Neural progenitor cell (in vitro differentiated cells): Measurements from ENCODE around the gene TNF.

Experiments used
- EZH2 ChIP-seq: fragments of 200-600 bp; sonication (generic); IDR thresholded peaks from 2 replicates; pipeline ENCODE4 v1.6.1; 2017; ENCODE audit warnings: antibody characterized with exemption, mild to moderate bottlenecking, moderate library complexity
- EZH2phosphoT487 ChIP-seq: fragments of 200-600 bp; sonication (generic); IDR thresholded peaks from 2 replicates; pipeline ENCODE4 v1.6.1; 2017; ENCODE audit warnings: antibody characterized with exemption
- TF ChIP-seq, protein P1 (sequence below): fragments of 200-600 bp; sonication (generic); IDR thresholded peaks from 2 replicates; pipeline ENCODE4 v1.5.1; 2017; ENCODE audit warnings: antibody characterized with exemption, mild to moderate bottlenecking

DNA sequence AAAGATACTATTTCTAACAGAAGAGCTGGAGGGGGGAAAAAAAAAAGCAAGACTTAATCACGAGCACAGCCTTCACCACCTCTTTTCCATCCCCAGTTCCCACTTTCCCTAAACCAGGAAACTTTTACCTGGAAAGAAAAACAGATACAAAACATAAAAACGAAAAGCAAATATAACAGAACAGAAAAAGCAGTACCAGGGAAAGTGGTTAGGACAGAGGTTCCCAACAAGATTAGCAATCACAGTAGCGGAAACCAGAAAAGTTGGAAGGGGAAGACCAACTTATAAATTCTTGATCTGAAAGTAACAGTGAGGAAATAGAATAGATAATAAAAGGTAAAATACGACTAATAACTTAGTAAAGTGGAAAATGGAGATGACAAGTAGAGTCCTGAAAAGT is 34.7 kb upstream of the TNF start:
- TF ChIP-seq, protein P1, sequence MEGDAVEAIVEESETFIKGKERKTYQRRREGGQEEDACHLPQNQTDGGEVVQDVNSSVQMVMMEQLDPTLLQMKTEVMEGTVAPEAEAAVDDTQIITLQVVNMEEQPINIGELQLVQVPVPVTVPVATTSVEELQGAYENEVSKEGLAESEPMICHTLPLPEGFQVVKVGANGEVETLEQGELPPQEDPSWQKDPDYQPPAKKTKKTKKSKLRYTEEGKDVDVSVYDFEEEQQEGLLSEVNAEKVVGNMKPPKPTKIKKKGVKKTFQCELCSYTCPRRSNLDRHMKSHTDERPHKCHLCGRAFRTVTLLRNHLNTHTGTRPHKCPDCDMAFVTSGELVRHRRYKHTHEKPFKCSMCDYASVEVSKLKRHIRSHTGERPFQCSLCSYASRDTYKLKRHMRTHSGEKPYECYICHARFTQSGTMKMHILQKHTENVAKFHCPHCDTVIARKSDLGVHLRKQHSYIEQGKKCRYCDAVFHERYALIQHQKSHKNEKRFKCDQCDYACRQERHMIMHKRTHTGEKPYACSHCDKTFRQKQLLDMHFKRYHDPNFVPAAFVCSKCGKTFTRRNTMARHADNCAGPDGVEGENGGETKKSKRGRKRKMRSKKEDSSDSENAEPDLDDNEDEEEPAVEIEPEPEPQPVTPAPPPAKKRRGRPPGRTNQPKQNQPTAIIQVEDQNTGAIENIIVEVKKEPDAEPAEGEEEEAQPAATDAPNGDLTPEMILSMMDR = no peak
- TF ChIP-seq EZH2 (no peak), EZH2phosphoT487 (no peak)
